ENCODE data around the gene CBLC.
A peak's percentile ranks its signal among the peaks of the same experiment; 100 is the strongest.

CBLC gene

DNA sequence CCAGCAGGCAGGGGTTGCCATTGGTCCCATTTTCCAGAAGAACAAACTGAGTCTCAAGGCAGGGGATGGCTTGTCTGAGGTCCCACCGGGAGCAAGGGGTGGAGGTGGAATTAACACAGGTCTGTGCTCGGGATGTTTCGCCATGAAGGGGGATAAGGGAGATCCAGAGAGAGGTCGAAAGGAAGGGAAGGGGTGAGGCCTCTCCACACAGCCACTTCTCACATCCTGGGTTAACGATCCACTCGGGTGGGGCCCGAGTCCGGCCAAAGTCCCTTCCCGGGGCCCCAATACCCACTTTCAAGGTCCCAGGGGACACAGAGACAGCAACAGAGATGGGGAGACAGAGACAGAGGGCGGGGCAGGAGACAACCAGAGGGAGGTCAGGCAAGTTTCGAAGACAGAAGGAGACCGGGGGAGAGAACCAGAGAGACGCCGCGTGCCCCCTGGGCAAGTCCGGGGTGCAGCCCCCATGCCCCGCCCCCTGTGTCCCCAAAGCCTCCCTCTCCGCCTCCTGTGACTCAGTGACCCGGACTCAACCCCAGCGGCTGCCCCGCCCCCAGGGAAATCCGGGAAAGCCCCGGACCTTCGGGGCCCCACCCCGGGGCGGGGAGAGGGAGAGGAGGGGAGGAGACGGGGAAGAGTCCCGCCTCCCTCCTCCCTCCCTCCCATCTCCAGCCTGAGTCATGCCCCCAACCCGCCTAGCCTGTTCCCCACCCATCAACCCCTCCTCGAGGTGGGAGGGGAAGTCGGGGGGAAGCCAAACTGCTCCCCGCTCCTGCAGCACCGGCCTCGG lies 30.5 kb upstream of the CBLC start:
- peak; percentile 84 to 91 for DNase-seq (ENCODE audit: low read depth in 2 of 2)

- DNase-seq (ENCODE audit: low read depth in 2 of 2) = no peak
Observed at GRCh38 chr19:44747739-44748425, 29.8 kb upstream of the CBLC start.

GRCh38 chr19:44748426-44749254 lies 29.1 kb upstream of the CBLC start, which contains the start of gene BCL3:
BCL3 (plus strand) TSS chr19:44748708; CDS start chr19:44748791, 83 bp downstream.
- DNase-seq (ENCODE audit: low read depth in 2 of 2) = peak; percentile 48 to 56

DNA sequence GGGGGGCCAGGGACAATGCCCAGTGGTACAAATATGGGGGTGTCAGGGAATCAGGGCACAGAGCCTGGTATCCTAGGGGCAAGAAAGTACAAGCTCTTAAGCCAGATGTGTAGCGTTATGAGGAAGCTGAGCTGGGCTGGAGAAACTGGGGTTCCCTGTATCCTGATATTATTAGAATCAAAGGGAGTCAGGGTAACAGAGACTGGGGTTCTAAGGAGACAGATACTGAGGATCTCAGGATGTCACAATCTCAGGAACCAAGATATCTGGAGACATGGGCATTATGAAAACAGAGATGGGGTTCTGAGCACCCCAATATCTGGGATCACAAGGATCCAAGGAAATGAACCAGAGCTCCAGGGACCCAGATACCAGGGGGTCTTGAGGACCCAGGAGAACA lies 28.4 kb upstream of the CBLC start:
- DNase-seq (ENCODE audit: low read depth in 2 of 2) = no peak

GRCh38 chr19:44749994-44750393 lies 27.7 kb upstream of the CBLC start:
- no peak for DNase-seq (ENCODE audit: low read depth in 2 of 2)

DNA sequence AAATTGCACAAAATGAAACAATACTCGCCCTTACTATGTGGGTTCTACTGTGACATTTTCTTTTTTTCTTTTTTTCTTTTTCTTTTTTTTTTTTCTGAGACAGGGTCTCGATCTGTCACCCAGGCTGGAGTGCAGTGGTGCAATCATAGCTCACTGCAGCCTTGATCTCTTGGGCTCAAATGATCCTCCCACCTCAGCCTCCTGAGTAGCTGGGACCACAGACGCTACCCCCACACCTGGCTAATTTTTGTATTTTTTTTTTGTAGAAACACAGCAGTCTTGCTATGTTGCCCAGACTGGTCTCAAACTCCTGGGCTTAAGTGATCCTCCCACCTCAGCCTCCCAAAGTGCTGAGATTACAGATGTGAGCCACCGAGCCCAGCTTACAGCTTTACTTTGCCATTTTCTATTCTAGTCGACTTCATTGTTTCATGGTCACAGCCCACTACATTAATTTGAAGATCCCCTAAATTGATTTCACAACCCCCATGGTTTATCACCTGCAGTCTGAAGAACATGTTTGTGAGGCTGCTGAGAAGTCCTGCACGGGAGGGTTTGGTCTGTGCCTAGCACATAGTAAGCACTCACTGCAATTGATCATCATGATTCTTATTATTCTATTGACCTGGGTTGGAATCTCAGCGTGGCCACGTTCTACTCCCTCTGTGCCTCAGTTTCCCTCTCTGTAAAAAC lies 25.4 kb upstream of the CBLC start:
- no peak for DNase-seq (ENCODE audit: low read depth in 2 of 2)

- peak; percentile 92 for DNase-seq (ENCODE audit: low read depth in 2 of 2)
Observed at GRCh38 chr19:44752816-44753625, 24.7 kb upstream of the CBLC start.

GRCh38 chr19:44753626-44753931 lies 24.1 kb upstream of the CBLC start:
- DNase-seq (ENCODE audit: low read depth in 2 of 2) = no peak

DNA sequence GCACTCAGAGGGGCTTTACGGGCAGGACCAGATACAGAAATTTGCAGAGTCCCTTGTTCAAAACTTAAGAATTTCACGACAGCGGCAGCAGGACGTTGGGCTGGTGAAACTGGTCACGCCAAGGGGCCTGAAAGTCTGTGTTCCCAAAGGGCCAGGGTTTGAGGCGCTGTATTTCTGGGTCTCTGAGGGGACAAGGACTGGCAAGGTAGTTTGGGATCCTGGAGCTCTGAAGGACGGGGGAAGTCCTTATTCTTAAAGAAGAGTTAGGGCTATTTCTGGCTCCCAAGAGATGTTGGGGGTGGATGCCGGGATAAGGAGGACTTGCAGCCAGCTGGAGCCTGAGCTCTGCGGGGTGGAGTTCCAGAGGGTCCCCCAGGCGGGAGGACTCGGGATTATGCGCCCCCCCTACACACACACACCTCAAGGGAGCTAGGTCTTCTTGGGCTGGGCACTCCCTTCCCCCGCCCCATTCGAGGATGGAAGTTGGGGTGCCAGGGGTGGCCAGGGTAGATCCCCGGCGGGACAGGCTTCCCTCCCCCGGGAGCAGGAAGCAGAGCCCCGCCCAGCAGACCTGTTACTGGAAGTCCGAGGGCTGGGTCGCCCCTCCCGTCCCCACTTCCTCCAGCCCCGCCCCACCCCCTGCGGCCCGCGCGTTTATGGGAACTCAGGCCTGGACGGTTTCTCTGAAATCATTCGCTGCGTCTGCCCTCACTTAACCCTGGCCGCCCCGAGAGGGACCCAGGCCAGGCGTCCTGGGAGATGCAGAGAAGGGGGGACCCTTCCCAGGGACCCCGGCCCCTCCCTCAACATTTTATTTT lies 23.5 kb upstream of the CBLC start:
- DNase-seq (ENCODE audit: low read depth in 2 of 2) = peak; percentile 48 to 51

- DNase-seq (ENCODE audit: low read depth in 2 of 2) = no peak
Observed at GRCh38 chr19:44754750-44755080, 23.0 kb upstream of the CBLC start.

DNA sequence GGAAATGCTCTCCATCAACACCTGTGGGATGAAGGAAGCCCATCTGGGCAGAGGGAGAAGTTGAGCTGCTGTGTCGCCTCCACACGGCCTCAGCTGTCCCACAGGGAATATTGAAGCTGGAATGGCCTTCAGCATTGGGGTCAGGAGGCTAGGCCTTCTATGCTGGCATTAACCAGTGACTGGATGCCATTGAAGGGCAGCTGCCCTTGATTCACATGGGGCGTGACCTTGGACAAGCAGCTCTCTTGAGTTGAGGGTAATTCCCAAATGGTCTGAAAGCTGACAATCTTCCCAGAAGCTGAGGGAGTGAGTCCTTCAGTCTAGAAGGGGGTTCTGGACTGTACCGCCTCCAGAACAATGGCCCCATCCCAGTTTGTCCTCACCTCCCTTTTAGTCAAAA lies 22.5 kb upstream of the CBLC start:
- no peak for DNase-seq (ENCODE audit: low read depth in 2 of 2)

DNA sequence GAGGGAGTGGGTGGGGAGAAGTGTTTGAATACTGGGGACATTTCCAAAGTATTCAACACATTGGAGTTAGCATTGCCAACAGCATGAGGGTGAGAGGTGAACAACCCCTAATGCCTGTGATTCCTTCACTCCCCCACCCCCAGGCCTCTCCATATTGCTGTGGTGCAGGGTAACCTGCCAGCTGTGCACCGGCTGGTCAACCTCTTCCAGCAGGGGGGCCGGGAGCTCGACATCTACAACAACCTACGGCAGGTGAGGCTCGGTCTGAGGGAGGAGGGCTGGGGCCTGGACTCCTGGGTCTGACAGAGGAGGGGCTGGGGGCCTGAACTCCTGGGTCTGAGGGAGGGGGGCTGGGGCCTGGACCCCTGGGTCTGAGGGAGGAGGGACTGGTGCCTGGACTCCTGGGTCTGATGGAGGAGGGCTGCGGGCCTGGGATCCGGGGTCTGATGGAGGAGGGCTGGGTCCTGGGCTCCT lies 21.6 kb upstream of the CBLC start:
- DNase-seq (ENCODE audit: low read depth in 2 of 2) = no peak

DNA sequence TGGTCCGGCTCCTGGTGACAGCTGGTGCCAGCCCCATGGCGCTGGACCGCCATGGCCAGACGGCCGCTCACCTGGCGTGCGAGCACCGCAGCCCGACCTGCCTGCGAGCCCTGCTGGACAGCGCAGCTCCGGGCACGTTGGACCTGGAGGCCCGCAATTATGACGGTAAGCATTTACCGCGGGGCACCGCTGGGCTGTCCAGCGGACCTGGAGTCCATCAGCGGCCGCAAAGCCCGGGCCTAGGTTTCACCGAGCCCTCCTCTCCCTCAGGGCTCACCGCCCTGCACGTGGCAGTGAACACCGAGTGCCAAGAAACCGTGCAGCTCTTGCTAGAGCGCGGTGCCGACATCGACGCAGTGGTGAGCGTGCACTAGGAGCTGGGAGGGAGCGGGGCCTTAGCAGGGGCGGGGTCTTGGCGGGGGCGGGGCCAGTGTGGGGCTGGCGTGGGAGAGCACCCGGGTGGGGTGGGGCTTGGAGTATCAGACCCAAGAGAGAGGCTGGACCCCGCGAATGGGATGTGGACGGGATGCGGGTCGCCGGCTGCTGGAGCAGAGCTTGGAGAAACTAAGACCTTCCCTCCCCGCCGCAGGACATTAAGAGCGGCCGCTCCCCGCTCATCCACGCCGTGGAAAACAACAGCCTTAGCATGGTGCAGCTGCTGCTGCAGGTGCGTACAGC lies 20.5 kb upstream of the CBLC start:
- no peak for DNase-seq (ENCODE audit: low read depth in 2 of 2)

DNA sequence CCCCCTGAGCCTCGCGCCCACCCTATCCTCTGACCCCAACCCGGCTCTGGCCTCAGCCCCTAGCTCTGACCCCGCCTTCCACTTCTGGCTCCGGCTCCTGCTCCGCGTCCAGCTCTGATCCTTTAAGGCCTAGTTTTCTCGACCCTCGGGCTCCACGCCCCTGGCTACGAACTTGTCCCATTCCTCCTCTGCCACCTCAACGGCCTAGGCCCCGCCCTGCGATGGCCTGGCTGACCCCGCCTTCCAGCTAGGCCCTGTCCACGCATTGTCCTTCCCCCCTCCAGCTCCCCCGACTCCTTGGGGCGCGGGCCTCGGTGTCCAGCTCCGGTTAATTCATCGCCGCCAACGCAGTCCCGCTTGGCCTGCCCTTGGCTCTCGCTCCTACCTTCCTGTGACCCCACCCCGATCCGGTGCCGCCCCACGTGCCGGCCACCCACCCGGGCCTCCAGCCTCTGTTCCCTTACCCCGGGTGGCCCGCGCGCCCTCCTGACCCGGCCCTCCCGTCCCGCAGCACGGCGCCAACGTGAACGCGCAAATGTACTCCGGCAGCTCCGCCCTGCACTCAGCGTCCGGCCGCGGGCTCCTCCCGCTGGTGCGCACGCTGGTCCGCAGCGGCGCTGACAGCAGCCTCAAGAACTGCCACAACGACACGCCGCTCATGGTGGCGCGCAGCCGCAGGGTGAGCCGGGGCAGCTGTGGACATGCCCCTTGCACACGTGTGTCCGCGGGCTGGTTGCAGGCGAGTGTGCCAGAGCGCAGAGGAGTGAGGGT lies 19.8 kb upstream of the CBLC start:
- DNase-seq (ENCODE audit: low read depth in 2 of 2) = no peak

- DNase-seq (ENCODE audit: low read depth in 2 of 2) = no peak
Observed at GRCh38 chr19:44758596-44758995, 19.1 kb upstream of the CBLC start.

DNA sequence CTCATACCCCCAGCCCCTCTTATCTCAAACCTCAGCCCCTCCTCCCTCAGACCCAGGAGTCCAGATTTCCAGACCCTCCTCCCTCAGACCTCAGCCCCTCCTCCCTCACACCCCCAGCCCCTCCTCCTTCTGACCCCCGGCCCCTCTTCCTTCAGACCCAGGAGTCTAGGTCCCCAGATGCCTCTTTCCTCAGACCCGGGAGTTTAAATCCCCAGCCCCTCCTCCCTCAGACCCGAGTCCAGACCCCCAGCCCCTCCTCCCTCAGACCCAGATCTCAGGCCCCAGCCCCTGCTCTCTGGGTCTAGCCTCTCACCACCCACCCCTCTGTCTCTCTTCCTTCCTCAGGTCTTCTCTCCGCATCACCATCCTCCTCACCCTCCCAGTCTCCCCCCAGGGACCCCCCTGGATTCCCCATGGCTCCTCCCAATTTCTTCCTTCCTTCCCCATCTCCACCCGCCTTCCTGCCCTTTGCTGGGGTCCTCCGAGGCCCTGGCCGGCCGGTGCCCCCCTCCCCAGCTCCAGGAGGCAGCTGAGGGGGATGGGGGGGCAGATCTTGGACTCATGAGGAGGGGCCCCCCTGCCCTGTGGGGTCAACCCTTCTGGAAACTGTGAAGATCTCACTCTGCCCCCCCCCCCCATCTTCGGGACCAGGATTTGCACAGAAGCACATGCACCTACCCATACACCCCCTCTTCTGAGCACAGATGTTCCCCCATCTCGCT lies 18.4 kb upstream of the CBLC start:
- DNase-seq (ENCODE audit: low read depth in 2 of 2) = no peak

DNA sequence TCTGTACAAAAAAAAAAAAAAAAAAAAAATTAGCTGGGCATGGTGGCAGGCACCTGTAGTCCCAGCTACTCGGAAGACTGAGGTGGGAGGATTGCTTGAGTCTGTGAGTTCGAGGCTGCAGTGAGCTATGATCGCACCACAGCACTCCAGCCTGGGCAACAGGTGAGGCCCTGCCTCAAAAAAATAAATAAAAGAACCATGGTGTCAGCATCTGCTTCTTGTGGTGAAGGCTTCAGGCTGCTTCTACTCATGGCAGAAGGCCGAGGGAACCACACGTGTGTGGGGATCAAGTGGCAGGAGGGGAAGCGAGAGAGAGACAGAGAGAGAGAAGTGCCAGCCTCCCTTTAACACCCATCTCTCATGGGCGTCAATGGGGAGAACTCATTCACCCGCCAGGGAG lies 15.7 kb upstream of the CBLC start:
- DNase-seq (ENCODE audit: low read depth in 2 of 2) = no peak
